ENCODE data around the gene TMEM240.
"Not testable (repeated sequence)": the region's sequence is repeated elsewhere in the genome, so short reads cannot be mapped to it uniquely, and the experiment has no call there.

TMEM240 gene

DNA sequence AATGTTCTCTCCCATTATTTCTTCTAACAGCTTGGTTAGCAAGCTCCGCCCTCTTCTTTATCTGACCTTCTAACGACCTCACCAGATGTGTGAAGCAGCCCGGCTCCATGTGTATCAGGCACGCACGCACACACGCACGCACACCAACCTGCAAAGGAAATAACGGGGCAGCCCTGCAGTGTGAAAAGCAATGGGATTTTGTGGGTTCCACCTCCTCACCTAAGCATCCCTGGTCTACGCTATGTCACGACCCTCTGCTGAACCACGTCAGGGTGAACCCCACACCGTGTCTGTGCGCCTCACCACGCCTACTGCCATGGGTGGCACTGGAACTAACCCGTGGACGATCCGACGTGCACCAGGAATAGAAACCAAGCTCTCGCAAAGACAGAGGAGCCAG, 23.8 kb upstream of the TMEM240 start:
- Mint-ChIP-seq H3K36me3 (ENCODE audit: insufficient read depth) (peaks cover 69% of the 10 kb centered on the region), H3K4me3 (no peak overlapping the region), H3K27ac (peak overlapping the region in 1 of 2 donors; percentile 33), H3K9me3 (no peaks in the 10 kb centered on the region), H3K27me3 (no peaks in the 10 kb centered on the region), H3K4me1 (ENCODE audit: low read depth in 2 of 2) (peaks cover 24 to 31% of the 10 kb centered on the region in 2 donors)
- DNase-seq (no peak), ATAC-seq (replicated peaks) (no peak)

DNA sequence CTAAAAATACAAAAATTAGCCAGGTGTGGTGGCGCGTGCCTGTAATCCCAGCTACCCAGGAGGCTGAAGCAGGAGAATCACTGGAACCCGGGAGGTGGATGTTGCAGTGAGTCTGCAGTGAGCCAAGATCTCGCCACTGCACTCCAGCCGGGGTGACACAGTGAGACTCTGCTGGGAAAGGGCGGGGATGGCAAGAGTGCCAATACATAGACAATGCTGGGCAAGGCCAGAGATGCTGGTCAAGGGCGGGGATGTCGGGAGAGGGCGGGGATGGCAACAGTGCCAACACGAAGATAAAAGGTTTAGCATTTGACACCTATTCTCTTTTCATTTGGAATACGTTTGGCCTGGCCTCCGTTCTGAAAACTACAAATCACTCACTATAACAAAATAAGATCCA, 23.3 kb upstream of the TMEM240 start:
- Mint-ChIP-seq H3K27ac (peak overlapping the region in 1 of 2 donors; percentile 33), H3K36me3 (ENCODE audit: insufficient read depth) (peaks cover 66% of the 10 kb centered on the region), H3K4me1 (ENCODE audit: low read depth in 2 of 2) (peaks cover 27 to 34% of the 10 kb centered on the region in 2 donors), H3K9me3 (no peaks in the 10 kb centered on the region), H3K27me3 (no peaks in the 10 kb centered on the region), H3K4me3 (no peak overlapping the region)
- DNase-seq (no peak), ATAC-seq (replicated peaks) (no peak)

DNA sequence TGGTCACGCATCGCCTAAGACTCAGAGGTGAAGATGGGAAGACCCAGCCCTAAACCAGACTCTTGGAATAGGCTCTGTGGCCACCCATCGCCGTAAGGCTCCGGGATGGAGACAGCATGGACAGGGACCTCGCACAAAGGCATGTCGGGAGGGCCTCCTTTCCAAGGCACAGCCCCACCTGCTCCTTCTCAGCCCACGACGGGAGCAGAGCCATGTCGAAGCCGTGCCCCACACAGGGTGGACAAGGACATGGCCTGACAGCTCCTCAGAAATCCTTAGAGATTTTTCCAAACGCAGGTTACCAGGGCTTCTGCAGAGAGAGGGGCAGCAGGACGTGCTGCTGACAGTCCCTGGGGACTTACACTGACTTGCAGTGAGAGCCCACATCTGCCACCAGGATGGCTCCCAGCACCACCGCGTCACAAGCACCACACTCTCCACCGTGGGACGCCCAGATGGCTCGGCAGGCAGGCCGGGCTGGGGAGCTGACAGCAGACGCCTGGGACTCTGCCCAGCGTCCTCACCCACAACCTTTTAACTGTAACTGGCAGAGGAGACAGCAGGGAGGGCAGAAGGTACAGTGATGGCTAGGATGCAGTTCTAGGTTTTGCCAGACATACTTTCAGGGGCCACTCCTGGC, 22.3 kb upstream of the TMEM240 start:
- H3K4me3 Mint-ChIP-seq: no peak overlapping the region
- H3K9me3 Mint-ChIP-seq: no peaks in the 10 kb centered on the region
- ATAC-seq (replicated peaks) (no peak), DNase-seq (no peak)
- H3K27ac Mint-ChIP-seq: no peak overlapping the region
- H3K4me1 Mint-ChIP-seq (ENCODE audit: low read depth in 2 of 2): peaks cover 26 to 32% of the 10 kb centered on the region in 2 donors
- H3K36me3 Mint-ChIP-seq (ENCODE audit: insufficient read depth): peaks cover 64% of the 10 kb centered on the region
- H3K27me3 Mint-ChIP-seq: no peaks in the 10 kb centered on the region

GRCh38 chr1:1561801-1562470, 21.5 kb upstream of the TMEM240 start:
- no peak overlapping the region for H3K4me3 Mint-ChIP-seq
- H3K27me3 Mint-ChIP-seq: no peaks in the 10 kb centered on the region
- peaks cover 64% of the 10 kb centered on the region for H3K36me3 Mint-ChIP-seq (ENCODE audit: insufficient read depth)
- H3K9me3 Mint-ChIP-seq: no peaks in the 10 kb centered on the region
- peaks cover 19 to 24% of the 10 kb centered on the region in 2 donors for H3K4me1 Mint-ChIP-seq (ENCODE audit: low read depth in 2 of 2)
- ATAC-seq (replicated peaks): no peak
- peak overlapping the region in 1 of 2 donors; percentile 83 for H3K27ac Mint-ChIP-seq
- no peak for DNase-seq

- peaks cover 55% of the 10 kb centered on the region for H3K36me3 Mint-ChIP-seq (ENCODE audit: insufficient read depth)
- ATAC-seq (replicated peaks) (no peak), DNase-seq (no peak)
- H3K4me3 Mint-ChIP-seq: no peak overlapping the region
- peaks cover 16 to 23% of the 10 kb centered on the region in 2 donors for H3K4me1 Mint-ChIP-seq (ENCODE audit: low read depth in 2 of 2)
- H3K27ac Mint-ChIP-seq: no peak overlapping the region
- H3K27me3 Mint-ChIP-seq: no peaks in the 10 kb centered on the region
- H3K9me3 Mint-ChIP-seq: no peaks in the 10 kb centered on the region
Measured at GRCh38 chr1:1560178-1560577, 19.8 kb upstream of the TMEM240 start.

- ATAC-seq (replicated peaks): no peak
- H3K4me3 Mint-ChIP-seq: no peak overlapping the region
- no peaks in the 10 kb centered on the region for H3K27me3 Mint-ChIP-seq
- H3K27ac Mint-ChIP-seq: no peak overlapping the region
- no peak for DNase-seq
- no peaks in the 10 kb centered on the region for H3K9me3 Mint-ChIP-seq
- peaks cover 44% of the 10 kb centered on the region for H3K36me3 Mint-ChIP-seq (ENCODE audit: insufficient read depth)
- peaks cover 13 to 17% of the 10 kb centered on the region in 2 donors for H3K4me1 Mint-ChIP-seq (ENCODE audit: low read depth in 2 of 2)
Measured at GRCh38 chr1:1559066-1559465, 18.6 kb upstream of the TMEM240 start.

DNA sequence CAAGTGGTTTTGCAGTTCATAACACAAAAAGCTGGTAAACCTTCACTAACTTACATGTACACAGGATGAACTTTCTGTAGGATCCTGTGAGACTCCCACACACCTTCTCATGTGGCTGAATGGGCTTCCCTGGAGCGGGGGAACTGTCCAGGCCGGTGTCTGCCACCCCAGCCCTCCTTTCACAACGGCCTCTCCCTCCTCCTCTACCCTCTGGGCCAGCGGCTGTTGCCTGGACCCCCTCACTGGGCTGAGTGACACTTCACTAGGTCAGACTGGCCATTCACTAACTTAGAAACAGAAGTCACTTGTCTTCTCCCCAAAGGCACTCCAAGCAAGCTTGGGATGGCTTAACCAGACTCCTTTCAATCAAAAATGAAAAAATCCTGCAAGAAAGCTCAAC, 18.2 kb upstream of the TMEM240 start:
- Mint-ChIP-seq H3K27ac (peak overlapping the region in 1 of 2 donors; percentile 46), H3K9me3 (no peaks in the 10 kb centered on the region), H3K4me3 (no peak overlapping the region), H3K36me3 (ENCODE audit: insufficient read depth) (peaks cover 39% of the 10 kb centered on the region), H3K4me1 (ENCODE audit: low read depth in 2 of 2) (peaks cover 13 to 15% of the 10 kb centered on the region in 2 donors), H3K27me3 (no peaks in the 10 kb centered on the region)
- no peak for DNase-seq
- ATAC-seq (replicated peaks): no peak

DNA sequence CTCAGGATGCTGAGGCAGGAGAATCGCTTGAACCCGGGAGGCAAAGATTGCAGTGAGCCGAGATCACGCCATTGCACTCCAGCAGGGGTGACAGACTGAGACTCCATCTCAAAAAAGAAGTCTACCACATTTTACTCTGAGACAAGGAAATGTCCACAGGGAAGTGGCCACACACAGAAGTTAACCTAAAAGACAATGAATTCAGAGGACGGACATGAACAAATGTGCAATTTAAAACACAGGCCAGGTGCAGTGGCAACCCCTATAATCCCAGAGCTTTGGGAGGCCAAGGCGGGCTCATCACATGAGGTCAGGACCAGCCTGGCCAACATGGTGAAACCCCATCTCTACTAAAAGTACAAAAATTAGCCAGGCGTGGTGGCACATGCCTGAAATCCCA, 17.3 kb upstream of the TMEM240 start:
- not testable (repeated sequence) for H3K27ac Mint-ChIP-seq; H3K9me3 Mint-ChIP-seq; ATAC-seq (replicated peaks); H3K27me3 Mint-ChIP-seq; H3K4me3 Mint-ChIP-seq; DNase-seq
- Mint-ChIP-seq H3K36me3 (ENCODE audit: insufficient read depth) (peaks cover 30% of the 10 kb centered on the region), H3K4me1 (ENCODE audit: low read depth in 2 of 2) (peaks cover 13 to 15% of the 10 kb centered on the region in 2 donors)

- Mint-ChIP-seq H3K36me3 (ENCODE audit: insufficient read depth) (peaks cover 23% of the 10 kb centered on the region), H3K4me1 (ENCODE audit: low read depth in 2 of 2) (peaks cover 13 to 17% of the 10 kb centered on the region in 2 donors)
- H3K27ac Mint-ChIP-seq; H3K27me3 Mint-ChIP-seq; H3K4me3 Mint-ChIP-seq; DNase-seq; ATAC-seq (replicated peaks); H3K9me3 Mint-ChIP-seq: not testable (repeated sequence)
Measured at GRCh38 chr1:1556961-1557360, 16.5 kb upstream of the TMEM240 start.

GRCh38 chr1:1556505-1556904, 16.1 kb upstream of the TMEM240 start:
- no peaks in the 10 kb centered on the region for H3K27me3 Mint-ChIP-seq
- H3K27ac Mint-ChIP-seq: no peak overlapping the region
- no peaks in the 10 kb centered on the region for H3K9me3 Mint-ChIP-seq
- ATAC-seq (replicated peaks): no peak
- no peak overlapping the region for H3K4me3 Mint-ChIP-seq
- no peak for DNase-seq
- peaks cover 21% of the 10 kb centered on the region for H3K36me3 Mint-ChIP-seq (ENCODE audit: insufficient read depth)
- peaks cover 8 to 19% of the 10 kb centered on the region in 2 donors for H3K4me1 Mint-ChIP-seq (ENCODE audit: low read depth in 2 of 2)

GRCh38 chr1:1554926-1555915, 14.8 kb upstream of the TMEM240 start:
- Mint-ChIP-seq H3K4me1 (ENCODE audit: low read depth in 2 of 2) (peaks cover 9 to 21% of the 10 kb centered on the region in 2 donors), H3K9me3 (no peaks in the 10 kb centered on the region), H3K27me3 (no peaks in the 10 kb centered on the region), H3K27ac (peak overlapping the region; percentile 52 to 77), H3K36me3 (ENCODE audit: insufficient read depth) (peaks cover 15% of the 10 kb centered on the region), H3K4me3 (no peak overlapping the region)
- DNase-seq (no peak), ATAC-seq (replicated peaks) (no peak)

GRCh38 chr1:1554550-1554925, 14.1 kb upstream of the TMEM240 start:
- no peaks in the 10 kb centered on the region for H3K9me3 Mint-ChIP-seq
- no peaks in the 10 kb centered on the region for H3K27me3 Mint-ChIP-seq
- ATAC-seq (replicated peaks) (no peak), DNase-seq (no peak)
- peak overlapping the region in 1 of 2 donors; percentile 77 for H3K27ac Mint-ChIP-seq
- H3K4me3 Mint-ChIP-seq: no peak overlapping the region
- peaks cover 11 to 21% of the 10 kb centered on the region in 2 donors for H3K4me1 Mint-ChIP-seq (ENCODE audit: low read depth in 2 of 2)
- H3K36me3 Mint-ChIP-seq (ENCODE audit: insufficient read depth): peaks cover 9% of the 10 kb centered on the region

DNA sequence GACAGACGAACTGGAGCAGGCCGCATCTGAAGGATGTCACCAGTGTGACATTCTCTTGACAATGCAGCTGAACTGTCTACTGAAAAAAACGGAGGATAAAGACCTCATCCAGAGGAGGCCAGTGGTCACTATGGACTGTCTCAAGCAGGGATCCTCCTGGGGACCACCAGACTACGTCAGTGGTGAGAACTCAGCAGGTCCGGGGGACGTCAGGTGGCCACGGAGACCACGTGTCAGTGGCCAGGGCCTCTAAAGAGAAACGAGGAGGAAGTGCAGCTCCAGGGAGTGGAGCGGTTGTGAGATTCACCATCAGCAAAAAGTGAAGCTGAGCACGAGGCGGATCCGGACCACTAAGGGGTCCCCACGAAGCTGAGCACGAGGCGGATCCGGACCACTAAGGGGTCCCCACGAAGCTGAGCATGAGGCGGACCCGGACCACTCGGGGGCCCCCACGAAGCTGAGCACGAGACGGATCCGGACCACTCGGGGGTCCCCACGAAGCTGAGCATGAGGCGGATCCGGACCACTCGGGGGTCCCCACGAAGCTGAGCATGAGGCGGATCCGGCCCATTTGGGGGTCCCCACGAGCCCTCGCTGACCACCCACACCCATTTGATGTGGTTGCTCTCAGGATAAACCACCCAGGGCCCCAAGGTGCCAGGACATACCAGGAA, 13.5 kb upstream of the TMEM240 start:
- ATAC-seq (replicated peaks): no peak
- no peak overlapping the region for H3K4me3 Mint-ChIP-seq
- H3K27ac Mint-ChIP-seq: peak overlapping the region in 1 of 2 donors; percentile 72
- no peaks in the 10 kb centered on the region for H3K9me3 Mint-ChIP-seq
- DNase-seq: no peak
- H3K36me3 Mint-ChIP-seq (ENCODE audit: insufficient read depth): peaks cover 7% of the 10 kb centered on the region
- peaks cover 11 to 20% of the 10 kb centered on the region in 2 donors for H3K4me1 Mint-ChIP-seq (ENCODE audit: low read depth in 2 of 2)
- H3K27me3 Mint-ChIP-seq: no peaks in the 10 kb centered on the region

Data from effector memory CD8-positive, alpha-beta T cell (primary cell).